Heart left ventricle (tissue), 16 donors: ENCODE results near the gene LVRN. TPM values are rescaled to one million over a fixed set of nuclear protein-coding genes. Genes with fewer than 3 reads are reported as not detected.

ENCODE experiments used
- ATAC-seq, 4 donors: fragments of 200-7000 bp; cut with Tn5 transposase; one replicate each; pipeline ENCODE4 v1.9.1; 2020 to 2022; ENCODE audit warnings: moderate library complexity in 4 of 4, mild to moderate bottlenecking in 3 of 4, moderate number of reproducible peaks in 1 of 4
- DNase-seq, 5 donors: peaks; one replicate each; pipeline ENCODE4 v3.0.0-alpha.2; 2020
- H3K27ac ChIP-seq, 12 donors: fragments of 200-600 bp; sonication (generic) in 4 of 12; one replicate each; pipeline versions ENCODE4 v1.5.0 to v1.8.0; 2016 to 2022; ENCODE audit warnings: mild to moderate bottlenecking in 2 of 12
- H3K27me3 ChIP-seq, 9 donors: fragments of 200-600 bp; sonication (generic) in 2 of 9; one replicate each; pipeline versions ENCODE4 v1.5.1 to v1.8.0; 2016 to 2022; ENCODE audit warnings: mild to moderate bottlenecking in 3 of 9
- H3K36me3 ChIP-seq, 9 donors: fragments of 200-600 bp; sonication (generic) in 2 of 9; one replicate each; pipeline versions ENCODE4 v1.5.0 to v1.8.0; 2018 to 2022; ENCODE audit warnings: mild to moderate bottlenecking in 2 of 9
- H3K4me1 ChIP-seq, 12 donors: fragments of 200-600 bp; sonication (generic) in 4 of 12; one replicate each; pipeline versions ENCODE4 v1.5.0 to v1.8.0; 2016 to 2022; ENCODE audit warnings: mild to moderate bottlenecking in 3 of 12
- H3K4me3 ChIP-seq, 12 donors: fragments of 200-600 bp; sonication (generic) in 4 of 12; one replicate each; pipeline versions ENCODE4 v1.5.0 to v1.8.0; 2017 to 2022; ENCODE audit warnings: mild to moderate bottlenecking in 9 of 12, moderate library complexity in 4 of 12
- H3K9me3 ChIP-seq, 12 donors: fragments of 200-600 bp; sonication (generic) in 4 of 12; one replicate each; pipeline versions ENCODE4 v1.5.0 to v1.8.0; 2016 to 2022; ENCODE audit warnings: mild to moderate bottlenecking in 1 of 12
- POLR2A ChIP-seq, 2 donors: fragments of 450-650 bp; IDR thresholded peaks; one replicate each; pipeline ENCODE4 v1.6.1; 2017; ENCODE audit warnings: antibody characterized with exemption in 2 of 2, mild to moderate bottlenecking in 2 of 2, moderate library complexity in 2 of 2
- WGBS, 4 donors: extraction: QIAGEN DNeasy Blood & Tissue Kit in 2 of 4; methylation state at CpG; one replicate each; pipeline versions ENCODE4 v1.1.5 to v1.1.7; 2013 to 2018; 5-methylcytosine and 5-hydroxymethylcytosine counted together
- intact Hi-C, 10 donors: fragments of 100-400 bp; cut with DNase I; formaldehyde crosslinking; loops; one replicate each; pipeline versions ENCODE4 v1.11.1 to v1.14.2; 2022
- polyA plus RNA-seq, 2 donors: library from polyadenylated mRNA; stranded (reverse); fragments of 200-250 nt; gene quantifications; one replicate each; pipeline ENCODE4 v1.2.3, GENCODE V29; 2013
- total RNA-seq, 9 donors: library from RNA; depleted of rRNA in 2 of 9; stranded (reverse); fragments of >200 nt in 2 of 9; fragmentation: NEBNext Ultra II Directional in 3 of 9; extraction: Animal tissue kit (Norgen Biotek cat#: 25700) in 3 of 9; gene quantifications; one replicate each; pipeline versions ENCODE4 v1.1.0 to v1.2.4, GENCODE V29; 2016 to 2023
- TF ChIP-seq, protein P1 (sequence below), 12 donors: fragments of 200-600 bp; sonication (generic) in 4 of 12; IDR thresholded peaks; one replicate each; pipeline versions ENCODE4 v1.5.0 to v1.8.0; 2018 to 2022; ENCODE audit warnings: antibody characterized with exemption in 12 of 12, mild to moderate bottlenecking in 5 of 12
- donor health status: ischemic (EF 13 %, LVEDD 7.1; RV severe dilation, severe dysfunction).
- donor health status: healthy with polysubstance abuse.
- donor health status: DM: no; HTN: yes; CAD: no.
- donor health status: DM: no; HTN: no; CAD: no.
- donor health status: ischemic (EF 25% LVEDD 6.9; RV normal size, moderate dysfunction).
- donor health status: ischemic (EF 25% LVEDD 5.7; RV mildly dilated, moderate dysfunction).
- donor health status: healthy.
- donor health status: DM: yes; HTN: yes; CAD: no.
- donor health status: ischemic (EF 35%, LVEDD 5.7; RV mildly dilated, moderate dysfunction).
- donor health status: nonischemic (EF 11% LVEDD 7.7; RV severe dilation, severe dysfunction).
- donor health status: DM: yes; HTN: yes; CAD: no.
- donor health status: PGD.
- donor health status: ischemic (EF 29% LVEDD 5.4; RV normal size, mild dysfunction).
- donor health status: nonischemic (EF 23%, LVEDD 6.1; RV moderate dilation, normal function).

Gene LVRN
- total and polyA plus RNA-seq, 11 donors = 0.13 to 2.1 (median 0.38) TPM; not detected in 3

DNA sequence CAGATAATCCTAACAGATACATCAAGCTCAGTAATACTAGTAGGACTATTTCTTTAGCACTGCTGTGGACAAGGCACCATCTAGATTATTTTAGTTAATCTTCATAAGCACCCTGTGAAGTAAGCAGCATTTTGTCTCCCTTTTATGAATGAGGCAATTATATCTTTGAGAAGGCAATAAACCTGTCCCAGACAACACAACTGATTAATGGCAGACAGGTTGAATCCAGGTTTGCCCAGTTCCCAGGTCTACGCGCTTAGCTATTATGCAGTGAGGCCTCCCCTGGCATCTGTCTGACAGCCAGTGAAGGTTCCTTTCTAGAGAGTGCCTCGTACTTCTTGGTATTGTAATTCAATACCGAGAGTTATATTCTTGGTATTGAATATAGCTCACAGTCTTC is 9.7 kb upstream of the LVRN start:
- H3K27ac ChIP-seq = no peak overlapping the region
- intact Hi-C loops = no loop called here
- TF ChIP-seq, protein P1, sequence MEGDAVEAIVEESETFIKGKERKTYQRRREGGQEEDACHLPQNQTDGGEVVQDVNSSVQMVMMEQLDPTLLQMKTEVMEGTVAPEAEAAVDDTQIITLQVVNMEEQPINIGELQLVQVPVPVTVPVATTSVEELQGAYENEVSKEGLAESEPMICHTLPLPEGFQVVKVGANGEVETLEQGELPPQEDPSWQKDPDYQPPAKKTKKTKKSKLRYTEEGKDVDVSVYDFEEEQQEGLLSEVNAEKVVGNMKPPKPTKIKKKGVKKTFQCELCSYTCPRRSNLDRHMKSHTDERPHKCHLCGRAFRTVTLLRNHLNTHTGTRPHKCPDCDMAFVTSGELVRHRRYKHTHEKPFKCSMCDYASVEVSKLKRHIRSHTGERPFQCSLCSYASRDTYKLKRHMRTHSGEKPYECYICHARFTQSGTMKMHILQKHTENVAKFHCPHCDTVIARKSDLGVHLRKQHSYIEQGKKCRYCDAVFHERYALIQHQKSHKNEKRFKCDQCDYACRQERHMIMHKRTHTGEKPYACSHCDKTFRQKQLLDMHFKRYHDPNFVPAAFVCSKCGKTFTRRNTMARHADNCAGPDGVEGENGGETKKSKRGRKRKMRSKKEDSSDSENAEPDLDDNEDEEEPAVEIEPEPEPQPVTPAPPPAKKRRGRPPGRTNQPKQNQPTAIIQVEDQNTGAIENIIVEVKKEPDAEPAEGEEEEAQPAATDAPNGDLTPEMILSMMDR (IDR thresholded peaks at IDR 0.05) = no peak
- no peak for TF ChIP-seq POLR2A (IDR thresholded peaks at IDR 0.05)
- DNase-seq (no peak), ATAC-seq (no peak)
- peaks cover 0 to 24% (median 5%) of the 10 kb centered on the region in 9 donors for H3K27me3 ChIP-seq
- H3K4me1 ChIP-seq = no peaks in the 10 kb centered on the region
- no peaks in the 10 kb centered on the region for H3K36me3 ChIP-seq
- H3K9me3 ChIP-seq = no peaks in the 10 kb centered on the region
- WGBS, 4 donors = 41 to 92% (median 73%) methylated on average over 4 of the region's 4 CpGs
- H3K4me3 ChIP-seq = no peak overlapping the region

DNA sequence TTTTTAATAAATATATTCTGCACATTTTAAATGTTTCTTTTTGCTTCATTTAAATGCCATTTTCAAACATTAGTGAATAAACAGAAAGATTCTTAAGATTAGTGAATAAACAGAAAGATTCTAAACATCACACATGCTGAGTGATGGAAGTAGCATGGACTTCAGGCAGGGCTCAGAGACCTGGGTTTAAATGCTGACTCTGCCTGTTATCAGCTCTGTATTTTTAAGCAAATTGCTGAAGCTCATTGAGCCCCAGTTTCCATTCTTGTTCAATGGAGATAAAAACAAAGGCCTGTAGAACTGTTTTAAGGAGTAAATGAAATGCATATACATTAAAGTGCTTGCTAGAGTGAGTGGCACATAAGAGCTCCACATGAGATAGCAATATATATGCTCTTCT is 8.1 kb upstream of the LVRN start:
- intact Hi-C loops = no loop called here
- Histone ChIP-seq H3K4me3 (no peak overlapping the region), H3K27me3 (peaks cover 0 to 40% (median 19%) of the 10 kb centered on the region in 9 donors), H3K4me1 (no peaks in the 10 kb centered on the region), H3K9me3 (no peaks in the 10 kb centered on the region), H3K27ac (no peak overlapping the region), H3K36me3 (no peaks in the 10 kb centered on the region)
- no peak for ATAC-seq
- no peak for TF ChIP-seq POLR2A (IDR thresholded peaks at IDR 0.05)
- TF ChIP-seq, protein P1 (IDR thresholded peaks at IDR 0.05) = no peak
- DNase-seq = no peak

DNA sequence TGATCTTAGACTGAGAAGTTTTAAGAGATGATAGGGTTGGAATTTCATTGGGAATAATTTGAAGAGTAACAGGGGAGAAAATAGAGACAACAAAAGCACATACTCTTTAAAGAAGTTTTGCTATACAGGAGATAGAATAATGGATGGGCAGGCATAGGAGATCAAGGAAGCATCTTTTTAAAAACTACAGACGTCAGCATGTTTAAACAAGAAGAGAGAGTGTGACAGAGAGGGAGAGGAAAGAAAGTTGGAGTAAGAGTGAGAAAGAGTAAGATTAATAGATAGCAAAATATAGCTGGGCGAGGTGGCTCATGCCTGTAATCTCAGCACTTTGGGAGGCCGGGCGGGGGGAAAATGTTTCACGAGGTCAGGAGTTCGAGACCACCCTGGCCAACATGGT is 5.3 kb upstream of the LVRN start:
- DNase-seq = no peak
- no peak overlapping the region for H3K27ac ChIP-seq
- peaks cover 0 to 66% (median 40%) of the 10 kb centered on the region in 9 donors for H3K27me3 ChIP-seq
- H3K9me3 ChIP-seq = no peaks in the 10 kb centered on the region
- TF ChIP-seq, protein P1 (IDR thresholded peaks at IDR 0.05) = no peak
- TF ChIP-seq POLR2A (IDR thresholded peaks at IDR 0.05) = no peak
- no peaks in the 10 kb centered on the region for H3K36me3 ChIP-seq
- no peak overlapping the region for H3K4me3 ChIP-seq
- peaks cover 0 to 10% (median 2%) of the 10 kb centered on the region in 12 donors for H3K4me1 ChIP-seq
- WGBS, 4 donors = 58 to 95% (median 74%) methylated on average over 6 of the region's 6 CpGs
- ATAC-seq = no peak
- intact Hi-C loops = no loop called here

DNA sequence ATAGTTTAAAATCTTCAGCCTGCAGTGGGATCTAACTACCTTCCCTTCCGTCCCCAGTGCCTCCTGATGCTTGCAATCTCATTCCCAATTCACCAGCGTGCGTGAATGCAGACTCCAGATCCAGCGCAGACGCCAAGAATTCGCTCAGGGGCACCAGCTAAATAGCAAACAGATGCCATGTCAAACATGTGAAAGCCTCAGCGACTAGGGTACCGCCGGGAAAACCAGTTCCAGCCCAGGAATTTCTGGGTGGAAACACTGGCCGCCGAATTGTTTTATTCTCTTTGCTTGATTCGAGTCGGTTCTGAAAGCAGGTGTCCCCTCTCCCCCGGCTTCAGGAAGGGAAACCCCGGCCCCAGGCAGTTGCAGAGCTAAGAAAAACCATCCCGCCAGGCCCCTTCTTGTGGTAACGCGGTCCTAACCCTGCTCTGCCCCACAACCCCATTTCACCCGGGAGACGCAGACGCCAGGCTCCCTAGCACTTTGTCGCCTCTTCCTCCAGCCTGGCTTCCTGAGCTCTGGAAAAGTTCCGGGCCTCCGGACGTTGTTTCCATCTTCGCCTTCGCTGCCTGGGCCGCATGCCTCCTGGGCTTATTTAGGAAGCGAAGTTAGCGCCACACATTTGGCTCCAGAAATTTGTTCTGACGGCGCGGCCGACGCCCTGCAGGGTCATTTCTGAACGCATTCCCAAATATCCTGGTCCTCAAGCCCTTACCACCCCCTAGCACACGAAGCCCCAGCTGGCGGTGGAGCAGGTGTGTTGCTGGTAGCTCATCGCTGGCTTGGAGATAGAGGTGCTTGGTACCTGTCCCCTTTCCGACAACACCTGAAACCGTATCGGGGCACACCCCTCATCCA is 665 bp upstream of the LVRN start:
- Histone ChIP-seq H3K9me3 (no peaks in the 10 kb centered on the region), H3K27me3 (peaks cover 3 to 83% (median 51%) of the 10 kb centered on the region in 9 donors), H3K4me1 (peaks cover 0 to 22% (median 13%) of the 10 kb centered on the region in 12 donors), H3K4me3 (peak overlapping the region in 7 of 12 donors; percentile 3 to 42 (median 26)), H3K27ac (no peak overlapping the region), H3K36me3 (no peaks in the 10 kb centered on the region)
- no peak for DNase-seq
- peak in 2 of 4 donors; percentile 7 to 17 for ATAC-seq
- no peak for TF ChIP-seq POLR2A (IDR thresholded peaks at IDR 0.05)
- TF ChIP-seq, protein P1 (IDR thresholded peaks at IDR 0.05) = no peak
- 7 to 12% (median 8%) methylated on average over 36 to 42 of the region's 42 CpGs for WGBS, 4 donors
- intact Hi-C loops = no loop called here
